Measurements from ENCODE around the gene KRTAP12-1.

DNA sequence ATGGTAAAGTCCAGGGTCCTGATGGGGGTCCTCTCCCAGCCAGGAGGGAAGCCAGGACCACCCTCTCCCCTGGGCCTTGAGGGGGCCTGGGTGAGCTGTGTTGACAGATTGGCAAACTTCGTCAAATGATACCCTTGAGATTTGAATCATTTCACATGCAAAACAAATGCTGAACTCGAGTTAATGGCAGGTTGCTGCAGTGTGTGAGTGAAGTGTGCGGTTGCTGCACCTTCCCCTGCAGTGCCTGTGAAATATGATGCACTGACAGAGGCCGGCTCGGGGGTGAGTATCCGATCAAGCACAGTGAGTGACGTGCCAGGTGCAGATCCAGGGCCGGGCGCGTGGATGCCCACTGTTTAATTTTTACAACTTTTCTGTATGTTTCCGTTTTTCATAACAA lies 5.7 kb upstream of the KRTAP12-1 start:
- TF ChIP-seq EZH2phosphoT487 (IDR thresholded peaks at IDR 0.05; ENCODE audit: insufficient read depth, low read depth) (no peak), EZH2 (IDR thresholded peaks at IDR 0.05; ENCODE audit: insufficient read depth, poor library complexity, severe bottlenecking) (no peak)
